GDM1 (cell line): ENCODE results near the gene TOR4A.

Source experiments
- DNase-seq: peaks from one replicate; lab custom pipeline; 2025; lab: John Stamatoyannopoulos, UW

Gene TOR4A

GRCh38 chr9:137272241-137273094 is 5.1 kb upstream of the TOR4A start:
- DNase-seq = no peak

GRCh38 chr9:137273095-137273490 is 4.4 kb upstream of the TOR4A start:
- no peak for DNase-seq

- DNase-seq = no peak
Observed at GRCh38 chr9:137273611-137274320, 3.8 kb upstream of the TOR4A start.

- DNase-seq = no peak
Observed at GRCh38 chr9:137275203-137275587, 2.3 kb upstream of the TOR4A start.

GRCh38 chr9:137275588-137276472 is 1.7 kb upstream of the TOR4A start:
- DNase-seq = no peak

- peak; percentile 65 for DNase-seq
Observed at GRCh38 chr9:137276473-137277328, 825 bp upstream of the TOR4A start.

GRCh38 chr9:137278061-137278701 is 655 bp downstream of the TOR4A start:
- no peak for DNase-seq

- DNase-seq = no peak
Observed at GRCh38 chr9:137278721-137279711, 1.5 kb downstream of the TOR4A start.

GRCh38 chr9:137279741-137280473 is 2.4 kb downstream of the TOR4A start:
- no peak for DNase-seq

- no peak for DNase-seq
Observed at GRCh38 chr9:137280474-137281344, 3.2 kb downstream of the TOR4A start.

- no peak for DNase-seq
Observed at GRCh38 chr9:137281345-137282116, 4.0 kb downstream of the TOR4A start.

GRCh38 chr9:137286975-137287383 is 9.5 kb downstream of the TOR4A start:
- DNase-seq = no peak

- DNase-seq = no peak
Observed at GRCh38 chr9:137293094-137293481, 15.6 kb downstream of the TOR4A start.

GRCh38 chr9:137293482-137294090 is 16.1 kb downstream of the TOR4A start:
- DNase-seq = no peak

GRCh38 chr9:137294091-137294680 is 16.7 kb downstream of the TOR4A start:
- DNase-seq = peak; percentile 36

- DNase-seq = no peak
Observed at GRCh38 chr9:137294681-137295237, 17.2 kb downstream of the TOR4A start.
